GM21619 (cell line): ENCODE measurements around the gene LOXHD1.

Experiments used
- ATAC-seq: cut with Tn5 transposase; IDR thresholded peaks from one replicate; pipeline ENCODE4 v1.9.1; 2021; ENCODE audit not compliant: unreplicated experiment

The LOXHD1 gene

DNA sequence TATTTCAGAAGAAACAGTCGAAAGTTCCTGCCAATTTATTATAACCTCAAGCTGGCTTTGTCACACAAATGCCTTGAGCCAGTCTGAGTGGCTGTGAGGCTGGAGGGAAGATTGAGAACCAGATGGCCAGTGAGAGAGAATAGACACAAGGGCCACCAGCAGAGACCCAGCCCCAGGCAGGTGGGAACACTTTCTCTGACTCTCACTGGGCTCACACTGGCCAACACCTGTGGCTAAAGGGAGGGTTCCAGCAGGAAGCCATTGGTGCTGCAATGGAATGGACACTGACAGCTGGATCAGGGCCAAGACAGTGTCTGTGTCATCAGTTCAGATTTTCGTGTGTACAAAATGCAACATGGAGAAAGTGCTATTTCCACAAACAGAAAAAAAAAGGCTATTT, 29.9 kb downstream of the LOXHD1 start:
- ATAC-seq, result no peak

DNA sequence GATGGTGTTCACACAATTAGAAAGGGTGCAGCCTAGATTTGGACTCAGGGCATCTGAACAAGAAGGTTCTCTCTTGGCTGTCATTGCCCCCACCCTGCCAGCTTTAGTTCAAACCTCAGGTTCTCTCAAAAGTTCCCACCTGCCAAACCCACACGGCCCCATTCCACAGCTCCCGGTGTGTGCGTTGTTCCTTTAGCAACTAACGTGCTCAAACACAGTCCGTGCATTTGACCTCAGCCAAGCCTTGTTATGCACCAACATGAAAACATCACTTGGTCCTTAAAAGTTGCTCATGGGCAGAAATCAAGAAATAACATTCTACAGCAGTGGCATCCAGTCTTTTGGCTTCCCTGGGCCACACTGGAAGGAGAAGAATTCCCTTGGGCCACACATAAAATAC, 32.0 kb downstream of the LOXHD1 start:
- no peak for ATAC-seq

DNA sequence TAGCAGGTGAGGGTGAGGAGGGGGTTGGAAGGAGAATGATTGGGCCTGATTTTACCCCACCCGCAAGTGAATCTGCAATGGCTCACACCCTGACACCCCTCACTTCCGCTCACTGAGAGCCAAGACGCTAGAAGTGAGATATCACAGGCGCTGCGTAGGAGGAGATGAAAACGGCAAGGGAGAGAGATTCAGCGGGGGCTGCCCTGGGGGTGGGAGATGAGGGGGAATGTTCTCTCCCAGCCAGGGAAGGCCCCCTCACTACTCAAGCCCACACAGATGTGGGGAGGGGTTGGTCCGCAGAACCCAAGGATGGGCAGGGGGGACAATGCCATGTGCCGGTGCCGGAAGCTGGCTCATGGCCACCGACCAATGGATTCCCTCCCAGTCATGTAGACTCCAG, 32.9 kb downstream of the LOXHD1 start:
- no peak for ATAC-seq

DNA sequence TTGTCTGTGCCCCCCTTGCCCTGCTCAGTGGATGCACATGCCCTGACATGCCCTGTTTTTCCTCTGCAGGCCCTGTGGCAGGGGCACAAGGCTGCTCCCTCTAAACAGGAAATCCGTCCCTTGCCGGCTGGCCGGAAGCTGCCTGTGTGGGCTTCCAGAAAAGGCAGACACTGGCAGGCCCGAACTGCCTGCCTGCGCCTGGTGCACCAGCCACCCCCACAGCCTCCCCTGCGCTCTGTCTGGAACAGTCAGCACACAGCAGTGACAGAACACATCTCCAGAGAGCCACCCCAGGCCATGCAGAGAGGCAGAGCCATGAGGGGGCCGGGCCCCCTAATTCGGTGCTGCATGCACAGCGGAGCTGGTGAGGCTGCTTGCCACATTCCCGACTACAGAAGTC, 33.5 kb downstream of the LOXHD1 start:
- no peak for ATAC-seq

DNA sequence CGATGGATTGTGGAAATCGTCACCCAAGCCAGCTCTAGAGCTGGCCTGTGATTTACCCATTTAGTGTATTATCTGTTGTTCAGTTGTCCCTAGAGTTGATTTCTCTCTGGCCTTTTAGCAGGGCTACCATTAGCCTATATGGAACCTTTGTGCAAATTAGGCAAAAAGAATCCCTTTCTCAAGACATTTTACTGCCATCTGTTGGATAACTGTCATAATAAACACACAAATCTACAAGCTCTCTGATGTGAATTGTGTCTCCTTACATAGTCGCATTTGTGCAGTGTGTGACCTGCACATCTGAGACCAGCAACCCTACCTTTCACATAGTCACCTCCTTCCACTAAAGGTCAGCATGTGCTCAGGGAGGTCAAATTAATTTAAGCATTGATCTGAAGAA, 34.0 kb downstream of the LOXHD1 start:
- ATAC-seq, result no peak

DNA sequence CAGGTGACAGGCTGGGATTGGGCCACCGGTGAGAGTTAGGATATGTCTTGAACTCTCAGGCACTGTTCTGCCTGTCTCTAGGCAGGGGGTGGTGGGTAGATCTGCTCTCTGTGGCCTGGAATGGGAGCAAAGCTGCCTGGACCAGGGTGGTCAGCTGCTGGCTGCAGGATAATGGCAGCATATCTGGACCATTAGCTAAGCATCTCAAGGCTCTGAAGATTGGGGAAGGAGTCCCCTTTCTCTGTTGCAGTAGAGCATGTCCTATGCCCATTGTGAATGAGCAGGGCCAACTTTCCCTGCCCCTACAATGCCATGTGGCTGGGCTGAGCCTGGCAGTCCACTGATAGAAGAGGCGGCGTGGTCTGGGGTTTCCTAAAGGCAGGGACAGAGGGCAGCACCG, 34.6 kb downstream of the LOXHD1 start:
- ATAC-seq, result no peak

DNA sequence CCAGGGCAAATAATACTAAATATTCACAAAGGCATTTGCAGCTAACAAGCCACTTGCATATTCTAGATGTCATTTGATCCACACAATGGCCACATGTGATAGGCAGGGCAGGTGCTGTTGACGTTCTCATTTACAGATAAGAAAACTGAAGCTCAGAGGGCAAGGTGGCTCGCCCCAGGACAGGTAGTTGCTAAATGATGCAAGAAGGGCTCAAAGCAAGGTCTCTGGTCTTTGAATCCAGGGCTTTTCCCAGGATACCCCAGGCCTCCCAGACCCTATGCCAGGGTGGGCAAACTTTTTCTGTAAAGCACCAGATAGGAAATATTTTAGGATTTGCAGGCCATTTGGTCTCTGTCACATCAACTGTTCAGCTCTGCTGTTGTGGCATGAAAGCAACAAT, 35.1 kb downstream of the LOXHD1 start:
- ATAC-seq, result no peak

DNA sequence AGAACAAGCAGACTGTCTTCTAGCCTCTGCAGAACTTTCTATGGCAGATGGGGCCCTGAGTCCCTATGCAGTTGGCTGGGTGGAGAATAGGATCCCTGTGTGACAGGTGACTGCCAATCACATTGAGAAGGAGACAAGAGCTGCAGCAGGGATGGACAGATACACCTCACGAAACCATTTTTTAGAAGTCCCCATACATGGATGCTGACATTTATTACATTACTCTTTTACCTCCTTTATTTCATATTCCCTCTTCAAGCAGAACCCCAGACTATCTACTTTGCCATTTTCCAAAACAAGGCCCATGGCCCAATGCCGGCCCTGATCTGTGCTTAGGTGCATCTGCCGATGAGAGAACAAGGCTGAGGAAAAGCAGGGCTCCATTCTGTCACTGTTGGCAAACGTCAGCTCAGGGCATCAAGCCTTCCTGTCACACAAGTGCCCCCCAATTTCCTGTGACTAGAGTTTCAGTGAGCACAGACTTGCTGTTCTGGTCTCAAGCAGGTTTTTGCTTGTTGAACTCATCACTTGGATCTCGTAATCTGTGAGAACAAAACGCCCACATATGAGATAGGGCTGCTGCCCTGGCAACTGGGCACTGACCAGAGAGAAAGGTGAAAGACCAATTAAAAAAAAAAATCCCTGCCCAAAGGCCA, 35.8 kb downstream of the LOXHD1 start:
- ATAC-seq, result no peak

DNA sequence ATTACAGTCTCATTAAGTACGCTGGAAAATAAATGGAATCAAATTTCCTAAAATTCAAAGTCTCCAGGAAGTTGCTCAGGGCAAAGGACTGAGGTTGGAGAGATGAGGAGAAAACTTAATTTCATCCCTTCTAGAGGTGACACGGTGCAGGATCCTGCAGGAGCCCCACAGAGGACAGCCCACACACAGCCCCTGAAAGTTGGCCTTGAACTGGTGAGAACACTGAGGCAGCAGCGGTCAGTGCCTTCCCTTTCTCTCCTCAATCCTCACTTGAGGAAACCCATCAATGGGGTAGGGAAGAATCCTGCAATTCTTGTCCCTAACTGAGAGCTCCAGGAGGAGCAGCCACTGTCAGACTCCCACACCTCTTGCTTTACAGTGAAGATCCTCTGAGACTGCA, 37.5 kb downstream of the LOXHD1 start:
- ATAC-seq, result no peak

DNA sequence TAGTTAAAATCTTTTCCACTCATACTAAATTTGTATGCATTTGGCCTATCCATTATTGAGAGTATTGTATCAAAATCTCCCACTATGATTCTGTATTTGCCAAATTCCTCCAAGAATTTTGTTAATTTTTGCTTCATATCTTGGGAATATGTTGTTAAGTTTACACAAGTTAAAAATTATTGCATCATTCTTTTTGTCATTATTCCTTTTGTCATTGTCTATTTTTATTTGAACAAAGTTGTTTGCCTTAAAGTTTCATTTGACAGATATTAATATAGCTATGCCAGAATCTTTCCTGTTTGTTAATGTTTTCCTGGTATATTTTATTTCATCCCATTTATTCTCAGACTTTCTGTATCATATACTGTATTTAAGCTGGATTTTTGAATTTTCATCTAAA, 41.3 kb downstream of the LOXHD1 start:
- ATAC-seq, result no peak

DNA sequence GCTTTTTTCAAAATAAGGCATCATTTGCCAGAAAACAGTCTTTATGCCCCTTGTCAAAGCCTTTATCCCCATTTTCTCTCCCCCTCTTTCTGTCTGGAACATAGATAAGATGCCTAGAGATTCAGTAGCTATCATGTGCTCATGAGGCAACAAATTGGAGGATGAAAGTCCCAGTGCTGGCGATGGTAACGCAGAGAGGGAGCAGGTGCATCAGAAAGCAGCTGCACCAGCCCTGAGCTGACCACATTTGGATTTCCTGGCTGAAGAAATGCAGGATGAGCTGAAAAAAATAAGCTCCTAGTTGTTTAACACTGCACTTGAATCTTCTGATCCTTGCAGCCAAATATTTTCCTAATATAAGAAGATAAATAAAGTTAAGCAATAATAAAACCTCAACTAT, 48.0 kb downstream of the LOXHD1 start:
- no peak for ATAC-seq

DNA sequence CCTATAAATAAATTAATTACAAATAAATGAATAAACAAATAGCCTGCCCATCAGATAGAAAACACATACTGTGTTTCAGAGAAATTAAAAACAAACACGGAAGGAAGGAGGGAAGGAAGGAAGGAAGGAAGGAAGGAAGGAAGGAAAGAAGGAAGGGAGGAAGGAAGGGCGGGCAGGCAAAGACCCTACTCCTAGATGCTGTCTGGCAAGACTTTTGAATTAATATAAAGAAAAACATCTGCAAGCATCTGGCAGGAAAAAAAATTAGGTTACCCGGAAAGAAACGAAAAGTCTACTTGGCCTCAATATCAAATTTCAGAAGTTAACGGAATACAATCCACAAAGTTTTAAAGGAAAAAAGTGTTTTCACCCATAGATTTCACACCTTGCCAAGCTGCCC, 49.1 kb downstream of the LOXHD1 start:
- no peak for ATAC-seq

DNA sequence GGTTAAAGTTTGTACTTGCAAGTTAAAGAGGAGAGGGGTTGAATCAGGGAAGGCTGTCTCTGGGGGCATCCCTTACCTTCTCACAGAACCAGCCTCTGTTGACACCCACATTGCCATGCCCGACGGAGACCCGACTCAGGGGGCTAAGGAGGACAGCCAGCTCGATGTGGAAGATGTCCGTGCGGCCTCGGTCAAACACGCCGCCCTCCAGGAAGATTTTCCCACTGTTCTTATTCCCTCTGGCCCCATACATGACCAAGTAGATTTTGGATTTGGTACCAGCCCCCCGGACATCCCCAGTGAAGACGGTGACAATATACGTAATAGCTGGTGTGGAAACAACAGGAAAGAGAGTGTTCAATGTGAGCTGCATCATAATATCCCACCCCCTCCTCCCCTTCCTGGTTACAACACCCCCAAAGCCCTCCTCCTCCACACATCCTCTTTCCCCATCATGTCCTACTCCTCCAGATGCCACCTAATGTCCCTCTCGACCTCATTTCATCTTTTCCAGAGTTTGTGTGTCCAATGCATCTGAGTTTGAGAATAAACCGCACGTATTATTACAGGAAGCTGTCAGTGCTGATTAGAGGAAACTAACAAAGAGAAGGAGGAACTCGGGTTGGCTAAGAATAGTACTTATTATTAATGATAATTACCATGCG, 55.7 kb downstream of the LOXHD1 start:
- ATAC-seq, result no peak

DNA sequence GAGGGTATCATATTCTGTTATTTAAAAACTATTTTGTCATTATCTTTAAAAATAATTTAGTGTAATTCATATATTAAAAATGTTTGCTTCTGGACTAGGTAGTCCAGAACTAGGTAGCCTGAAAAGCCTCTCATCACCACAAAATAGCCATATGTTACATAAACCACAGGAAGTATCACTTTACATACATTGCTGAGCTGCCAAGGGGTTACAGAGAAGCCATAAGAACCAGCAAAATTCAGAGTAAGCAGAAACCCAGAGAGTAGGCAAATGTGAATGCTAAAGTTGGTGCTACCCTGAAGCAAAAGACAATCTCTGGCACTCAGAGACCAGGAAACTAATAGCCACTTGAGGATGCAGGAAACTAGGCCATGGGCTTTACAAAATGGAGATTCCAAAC, 60.9 kb downstream of the LOXHD1 start:
- no peak for ATAC-seq

DNA sequence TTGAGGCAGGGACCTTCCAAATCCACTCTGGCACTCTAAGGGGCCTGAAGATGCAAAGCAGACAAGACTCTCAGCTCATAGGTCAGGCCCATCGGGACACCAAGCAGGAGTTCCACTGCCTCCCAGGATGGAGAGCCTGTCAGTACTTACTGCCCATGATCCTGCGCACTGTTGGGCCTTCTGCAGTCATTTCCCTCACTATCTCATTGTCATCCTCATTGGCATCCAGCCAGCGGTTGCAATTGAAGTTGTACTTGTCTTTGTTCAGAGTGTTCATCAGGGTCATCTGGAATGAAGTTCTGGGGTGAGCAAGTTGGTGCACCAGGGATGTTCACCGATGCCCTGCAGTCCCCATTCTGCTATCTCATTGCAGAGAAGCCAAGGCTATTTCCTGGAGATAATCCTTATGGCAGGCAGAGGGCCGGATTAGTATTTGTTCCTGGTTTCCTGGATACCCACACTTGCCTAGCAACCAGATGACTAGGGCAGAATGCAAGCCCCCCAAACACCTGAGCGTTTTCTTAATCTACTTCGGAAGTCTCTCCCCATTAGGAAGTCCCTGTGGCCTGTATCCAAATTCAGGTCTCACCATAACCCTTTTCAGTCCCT, 65.1 kb downstream of the LOXHD1 start:
- ATAC-seq, result no peak

DNA sequence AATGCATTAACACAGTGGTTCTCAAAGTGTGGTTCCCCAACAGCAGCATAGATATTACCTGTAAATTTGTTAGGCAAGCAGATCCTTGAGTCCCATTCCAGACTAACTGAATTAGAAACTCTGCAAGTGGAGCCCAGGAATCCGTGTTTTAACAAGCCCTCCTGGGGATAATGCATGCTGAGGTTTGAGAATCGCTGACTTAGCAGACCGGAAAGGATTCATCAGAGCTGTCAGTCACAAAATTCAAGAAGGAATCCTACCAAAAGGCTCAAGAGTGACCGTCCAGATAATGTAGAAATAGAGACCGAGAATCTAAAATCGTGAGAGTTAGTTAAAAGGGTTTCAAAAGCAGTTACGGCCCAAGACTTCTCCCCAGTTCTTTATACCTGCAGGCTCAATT, 66.9 kb downstream of the LOXHD1 start:
- no peak for ATAC-seq

DNA sequence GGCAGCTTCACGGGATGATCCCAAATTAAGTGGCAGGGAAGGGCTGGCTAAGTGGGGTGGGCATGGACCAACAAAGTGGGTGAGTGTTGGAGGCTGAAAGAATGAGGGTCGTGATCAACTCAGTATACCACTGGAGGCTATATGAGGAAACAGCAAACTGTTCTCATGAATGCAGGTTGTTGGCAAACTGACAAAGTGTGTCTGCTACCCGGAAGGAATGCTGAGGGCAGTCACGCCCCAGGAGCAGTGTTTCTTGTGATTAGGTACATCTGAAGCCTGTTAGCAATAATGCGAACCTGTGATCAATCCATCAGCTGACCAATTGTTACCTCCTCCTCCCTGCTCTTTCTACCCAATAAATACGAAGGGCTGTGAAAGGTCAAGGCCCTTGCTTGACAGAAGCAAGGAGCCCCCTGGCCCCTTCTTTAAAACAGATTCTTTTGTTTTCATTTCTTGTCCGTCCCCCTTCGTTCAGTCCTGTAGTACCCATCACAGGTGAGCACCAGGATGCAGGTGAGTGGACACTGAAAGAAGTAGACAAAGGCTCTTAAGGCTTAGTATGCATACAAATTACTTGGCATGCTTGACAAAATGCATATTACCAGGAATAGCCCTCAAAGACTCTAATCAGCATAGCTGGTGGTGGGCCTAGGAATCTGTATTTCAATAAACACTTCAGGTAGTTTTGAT, 67.9 kb downstream of the LOXHD1 start:
- ATAC-seq, result no peak

DNA sequence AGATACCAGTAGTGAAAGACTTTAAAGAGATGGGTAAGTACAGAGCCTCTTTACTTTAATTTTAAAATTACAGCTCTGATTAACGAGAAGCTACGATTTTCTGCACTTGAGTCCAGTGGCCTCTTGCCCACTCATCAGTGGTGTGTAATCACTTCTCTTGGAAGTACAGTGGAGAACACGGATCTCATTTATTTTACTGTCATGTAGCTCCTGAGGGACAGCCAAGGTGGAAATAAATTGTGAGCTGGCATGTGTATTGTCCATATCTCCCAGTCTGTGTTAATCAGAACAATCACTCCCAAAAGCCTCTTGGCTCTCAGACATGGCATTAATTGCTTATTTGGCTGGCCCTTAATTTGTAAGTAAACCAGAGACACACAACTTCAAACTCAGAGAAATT, 69.4 kb downstream of the LOXHD1 start:
- ATAC-seq, result no peak

DNA sequence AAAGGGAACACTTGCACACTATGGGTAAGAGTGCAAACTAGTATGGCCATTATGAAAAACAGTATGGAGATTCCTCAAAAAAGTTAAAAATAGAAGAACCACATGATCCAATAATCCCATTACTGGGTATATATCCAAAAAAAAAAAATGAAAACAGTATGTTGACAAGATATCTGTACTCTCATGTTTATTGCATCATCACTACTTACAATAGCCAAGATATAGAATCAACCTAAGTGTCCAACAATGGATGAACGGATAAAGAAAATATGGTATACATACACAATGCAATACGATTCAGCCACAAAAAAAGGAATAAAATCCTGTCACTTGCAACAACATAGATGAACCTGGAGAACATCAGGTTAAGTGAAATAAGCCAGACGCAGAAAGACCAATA, 73.3 kb downstream of the LOXHD1 start:
- no peak for ATAC-seq

DNA sequence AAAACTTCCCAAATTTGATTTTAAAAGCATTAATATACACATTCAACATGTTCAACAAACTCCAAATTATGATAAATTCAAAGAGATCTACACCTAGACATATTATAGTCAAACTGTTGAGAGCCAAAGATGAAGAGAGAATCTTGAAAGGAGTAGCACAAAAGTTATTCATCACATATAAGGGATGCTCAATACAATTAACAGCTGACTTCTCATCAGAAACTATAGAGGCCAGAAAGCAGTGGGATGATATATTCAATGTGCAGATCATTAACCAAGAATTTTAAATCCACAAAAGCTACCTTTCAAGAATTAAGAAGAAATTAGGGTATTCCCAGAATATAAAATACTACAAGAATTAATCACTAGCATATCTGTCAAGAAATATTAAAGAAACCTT, 75.4 kb downstream of the LOXHD1 start:
- no peak for ATAC-seq

DNA sequence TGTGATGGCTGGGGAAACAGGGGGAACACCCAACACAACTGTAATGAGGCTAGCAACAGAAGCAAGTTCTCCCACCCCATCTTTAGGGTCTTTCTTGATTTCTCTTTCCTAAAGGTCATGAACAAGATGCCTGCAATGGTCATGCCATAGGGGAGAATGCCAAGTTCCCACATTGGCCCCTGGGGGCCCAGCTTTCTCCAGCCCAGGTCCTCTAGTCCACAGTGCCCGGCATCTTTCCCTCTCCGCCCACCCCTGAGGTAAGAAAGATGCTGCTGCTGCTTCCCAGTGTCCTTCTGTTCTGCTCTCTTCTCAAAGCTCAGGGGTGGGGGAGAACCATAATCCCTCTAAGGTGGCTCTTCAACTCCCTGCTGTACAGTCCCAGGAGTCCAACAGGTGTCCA, 78.0 kb downstream of the LOXHD1 start:
- ATAC-seq, result no peak

DNA sequence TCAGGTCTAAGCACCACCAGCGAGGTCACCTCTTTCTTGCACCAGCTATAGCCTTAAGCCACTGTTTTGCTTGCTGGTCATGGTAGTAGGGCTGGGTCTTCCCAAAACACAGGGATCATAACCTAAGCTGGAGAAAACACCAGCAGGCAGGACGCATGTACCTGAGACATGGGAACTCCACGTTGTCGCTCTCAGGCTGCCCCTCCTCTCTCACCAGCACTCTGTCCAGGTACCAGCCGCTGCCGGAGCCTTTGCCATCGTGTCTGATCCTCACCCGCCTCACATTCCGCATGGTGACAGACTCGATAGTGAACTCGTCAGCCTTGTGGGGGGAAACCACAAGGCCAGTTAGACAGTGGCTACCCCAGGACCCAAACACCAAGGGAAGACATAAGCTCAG, 79.5 kb downstream of the LOXHD1 start:
- no peak for ATAC-seq
